NB4 (cell line): ENCODE data around the gene CLEC4M.

Experiments
- DNase-seq: peaks from one replicate; pipeline ENCODE4 v3.0.0; 2010; ENCODE audit warnings: low read depth
- H3K4me3 ChIP-seq: one replicate; pipeline ENCODE4 v1.5.1; 2011; ENCODE audit warnings: mild to moderate bottlenecking, low read depth, low read length, moderate library complexity
- CTCF ChIP-seq: IDR thresholded peaks from one replicate; pipeline ENCODE4 v1.5.1; 2012; ENCODE audit warnings: low read depth, low read length
- MAX ChIP-seq: IDR thresholded peaks from 2 replicates; pipeline ENCODE4 v1.6.1; 2011; ENCODE audit warnings: low read depth, low read length
- MYC ChIP-seq: IDR thresholded peaks from 2 replicates; pipeline ENCODE4 v1.6.1; 2011; ENCODE audit warnings: low read depth, low read length
- POLR2A ChIP-seq: IDR thresholded peaks from 2 replicates; pipeline ENCODE4 v1.6.1; 2011; ENCODE audit warnings: mild to moderate bottlenecking; ENCODE audit not compliant: insufficient read length; ENCODE audit errors: extremely low read depth

The CLEC4M gene

GRCh38 chr19:7795555-7796161 is 32.6 kb downstream of the CLEC4M start:
- TF ChIP-seq MAX = no peak
- TF ChIP-seq POLR2A = no peak
- no peak for TF ChIP-seq CTCF
- TF ChIP-seq MYC = no peak
- DNase-seq = no peak
- no peak overlapping the region for H3K4me3 ChIP-seq

GRCh38 chr19:7799640-7800355 is 36.8 kb downstream of the CLEC4M start:
- H3K4me3 ChIP-seq = peak overlapping the region; percentile 9
- DNase-seq = peak; percentile 88
- TF ChIP-seq POLR2A (no peak), CTCF (peak; percentile 33), MAX (peak; percentile 15; the same call in 1 of the 2 replicates), MYC (peak; percentile 57)

GRCh38 chr19:7801020-7801570 is 38.1 kb downstream of the CLEC4M start:
- DNase-seq = no peak
- TF ChIP-seq MYC = no peak
- no peak for TF ChIP-seq MAX
- no peak for TF ChIP-seq POLR2A
- TF ChIP-seq CTCF = no peak

GRCh38 chr19:7806234-7806633 is 43.2 kb downstream of the CLEC4M start:
- no peak overlapping the region for H3K4me3 ChIP-seq
- no peak for TF ChIP-seq MYC
- TF ChIP-seq CTCF = no peak
- TF ChIP-seq POLR2A = no peak
- TF ChIP-seq MAX = no peak
- DNase-seq = no peak

More at GRCh38 chr19:7801020-7801570, 38.1 kb downstream of the CLEC4M start:
- no peak overlapping the region for H3K4me3 ChIP-seq

GRCh38 chr19:7806876-7807275 is 43.8 kb downstream of the CLEC4M start:
- H3K4me3 ChIP-seq = no peak overlapping the region
- no peak for TF ChIP-seq MAX
- no peak for TF ChIP-seq CTCF
- no peak for TF ChIP-seq POLR2A
- TF ChIP-seq MYC = no peak
- DNase-seq = no peak
